ENCODE measurements around the gene ATP6V0C.
A peak's percentile ranks its signal among the peaks of the same experiment; 100 is the strongest.

ATP6V0C gene

DNA sequence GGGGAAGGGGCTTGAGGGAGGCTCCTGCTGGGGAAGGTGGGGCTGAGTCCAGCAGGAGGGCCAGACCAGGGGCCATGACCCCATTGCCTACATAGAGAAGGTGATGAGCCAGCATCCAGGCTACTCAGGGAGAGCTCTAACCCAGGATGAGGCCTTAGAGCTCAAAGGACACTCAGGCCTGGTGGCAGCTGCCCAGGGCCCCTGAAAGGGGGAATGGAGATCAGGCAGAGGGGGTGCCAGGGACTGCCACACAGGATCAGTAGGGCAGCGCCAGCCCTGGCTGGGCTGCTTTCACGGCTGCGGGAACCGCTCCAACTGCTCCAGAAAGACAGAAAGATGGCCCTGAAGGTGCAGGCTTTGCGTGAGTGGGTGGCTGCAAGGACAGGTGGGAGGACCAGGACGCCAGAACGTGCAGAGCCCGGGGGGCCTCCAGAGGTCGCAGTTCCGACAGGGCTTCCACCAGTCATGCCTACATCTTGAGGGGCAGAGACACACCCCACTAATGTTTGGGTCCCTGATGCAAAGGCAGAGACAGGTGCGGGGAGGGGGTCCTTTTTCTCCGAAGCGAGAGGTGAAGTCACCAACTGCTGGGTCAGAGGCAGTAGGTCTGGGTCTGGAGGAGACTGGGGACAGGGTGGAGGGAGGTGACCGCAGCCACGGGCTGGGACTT is 882 bp upstream of the ATP6V0C start:
- peak; percentile 52 for DNase-seq

DNA sequence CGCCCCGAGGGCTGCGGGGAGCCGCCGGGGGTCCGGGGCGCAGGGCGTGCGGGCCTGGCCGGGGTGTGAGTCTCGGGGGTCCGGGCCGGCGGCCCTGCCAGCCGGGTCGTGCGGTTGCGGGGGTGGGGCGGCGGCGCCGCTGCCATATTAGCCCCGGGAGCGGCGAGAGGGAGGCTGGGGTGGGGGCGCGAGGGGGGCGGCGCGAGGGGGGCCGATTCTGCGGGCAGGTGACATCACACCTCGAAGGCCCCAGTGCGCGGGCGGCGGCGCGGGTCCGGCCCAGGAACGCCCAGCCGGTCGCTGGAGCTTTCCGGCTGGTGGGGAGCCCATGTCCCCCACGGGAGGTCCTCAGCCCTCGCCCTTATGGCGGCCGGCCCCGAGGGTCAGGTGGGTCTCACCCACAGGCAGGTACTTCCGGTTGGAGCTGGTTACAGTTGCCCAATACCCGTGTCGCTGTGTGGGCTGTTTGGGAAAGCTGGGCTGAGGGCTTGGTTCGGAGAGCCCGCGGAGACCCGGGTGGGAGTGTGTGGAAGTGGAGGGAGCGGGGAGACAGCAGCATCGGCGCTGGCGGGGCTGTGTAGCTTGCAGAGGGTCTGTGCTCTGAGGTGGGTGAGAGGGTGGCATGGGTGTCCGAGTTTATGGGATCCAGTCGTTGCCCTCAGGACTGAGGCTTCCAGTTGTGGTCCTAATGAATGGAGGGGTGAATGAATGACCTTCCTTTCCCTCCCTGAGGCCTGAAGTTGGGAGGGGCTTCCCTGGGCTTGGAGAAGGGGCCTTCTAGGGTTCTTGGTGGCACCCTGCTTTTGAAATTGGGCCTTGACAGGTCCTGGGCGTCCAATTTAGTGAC is 804 bp downstream of the ATP6V0C start:
- DNase-seq = peak; percentile 60

DNA sequence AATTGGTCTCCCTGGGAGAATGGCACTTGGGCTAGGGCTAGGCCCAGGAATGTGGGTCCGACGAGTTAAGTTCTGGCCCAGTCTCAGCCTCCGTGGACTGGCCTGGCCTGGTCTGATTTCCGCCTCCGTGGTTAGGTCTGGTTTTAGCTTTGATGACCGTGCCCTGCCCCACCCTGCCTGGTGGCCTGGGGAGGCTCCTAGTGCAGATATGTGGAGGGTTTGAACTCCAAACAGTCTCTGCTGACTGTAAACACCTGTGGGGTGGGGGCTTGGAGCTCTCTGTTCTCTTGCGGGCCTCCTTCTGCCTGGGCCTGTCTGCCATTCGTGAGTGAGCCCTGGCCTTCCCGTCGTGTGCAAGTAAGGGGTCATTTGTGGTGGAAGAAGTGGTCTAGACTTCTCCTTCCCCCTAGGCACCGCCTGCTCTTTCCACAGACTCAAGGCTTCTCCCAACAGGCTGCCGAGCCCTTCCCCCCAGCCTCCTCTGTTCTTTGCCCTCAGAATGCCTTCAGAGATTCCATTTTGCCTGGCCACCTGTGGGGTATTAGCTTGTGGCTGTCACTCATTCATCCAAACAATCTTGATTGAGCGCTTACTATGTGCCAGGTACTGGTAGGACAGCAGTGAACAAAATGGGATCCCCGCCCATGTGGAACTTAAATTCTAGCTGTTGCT is 1.6 kb downstream of the ATP6V0C start:
- no peak for DNase-seq

- no peak for DNase-seq
These were observed 2.9 kb downstream of the ATP6V0C start for GRCh38 chr16:2516391-2517240.

DNA sequence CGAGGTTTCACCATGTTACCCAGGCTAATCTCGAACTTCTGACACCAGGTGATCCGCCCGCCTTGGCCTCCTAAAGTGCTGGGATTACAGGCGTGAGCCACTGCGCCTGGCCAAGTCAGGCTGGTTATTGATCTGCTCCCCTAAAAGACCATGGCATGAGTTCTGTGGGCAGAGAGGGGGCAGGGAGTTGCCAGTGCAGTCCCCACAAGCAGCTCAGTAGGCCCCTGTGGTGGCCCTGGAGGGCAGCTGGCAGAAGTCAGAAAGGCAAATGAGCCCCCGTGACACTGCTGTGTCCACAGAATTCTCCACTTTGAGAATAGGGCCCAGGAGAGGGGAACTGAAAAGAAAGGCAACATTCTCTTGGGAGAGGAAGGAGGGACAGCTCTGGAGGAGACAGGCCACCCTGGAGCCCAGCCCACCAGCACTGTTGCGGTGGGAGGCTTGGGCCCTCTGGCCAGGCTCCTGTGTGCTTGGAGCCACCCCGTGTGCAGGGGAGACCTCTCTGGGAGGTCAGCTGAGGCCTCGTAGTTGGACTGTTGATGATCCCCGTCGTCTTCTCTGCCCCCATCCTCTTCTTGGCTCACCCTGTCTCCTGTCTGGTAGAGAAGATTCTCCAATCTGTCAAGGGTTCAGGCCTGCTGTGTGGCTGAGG is 4.3 kb downstream of the ATP6V0C start:
- DNase-seq = no peak

GRCh38 chr16:2518823-2519710 is 5.3 kb downstream of the ATP6V0C start:
- no peak for DNase-seq

GRCh38 chr16:2519711-2520080 is 5.9 kb downstream of the ATP6V0C start:
- no peak for DNase-seq

GRCh38 chr16:2520097-2520783 is 6.5 kb downstream of the ATP6V0C start, which contains the start of gene AMDHD2:
Gene AMDHD2, plus strand, starts transcription at chr16:2520371. Its CDS starts 88 bp downstream, at chr16:2520459.
- peak; percentile 91 for DNase-seq

GRCh38 chr16:2520784-2521531 is 7.2 kb downstream of the ATP6V0C start:
- DNase-seq = peak; percentile 86

DNA sequence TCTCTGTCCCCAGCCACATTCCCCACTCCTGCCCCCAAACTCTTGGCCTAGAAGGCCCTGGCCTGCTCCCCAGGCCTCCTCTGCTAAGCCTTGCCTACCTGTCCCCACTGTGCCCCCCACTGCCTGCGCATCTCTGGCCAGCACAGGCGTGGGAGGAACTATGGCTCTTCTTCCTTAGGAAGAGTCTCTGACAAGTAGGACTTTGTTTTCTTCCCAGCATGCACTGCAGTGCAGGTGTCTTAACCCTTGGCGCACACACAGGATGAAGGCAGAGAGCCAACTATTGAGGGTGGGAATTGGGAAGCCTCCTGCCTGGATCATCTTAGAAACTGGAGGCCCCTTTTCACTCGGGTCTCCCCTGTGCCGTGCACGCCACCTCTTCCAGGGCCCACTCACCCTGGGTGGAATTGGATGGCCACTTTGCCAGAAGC is 10.1 kb downstream of the ATP6V0C start:
- DNase-seq = no peak

DNA sequence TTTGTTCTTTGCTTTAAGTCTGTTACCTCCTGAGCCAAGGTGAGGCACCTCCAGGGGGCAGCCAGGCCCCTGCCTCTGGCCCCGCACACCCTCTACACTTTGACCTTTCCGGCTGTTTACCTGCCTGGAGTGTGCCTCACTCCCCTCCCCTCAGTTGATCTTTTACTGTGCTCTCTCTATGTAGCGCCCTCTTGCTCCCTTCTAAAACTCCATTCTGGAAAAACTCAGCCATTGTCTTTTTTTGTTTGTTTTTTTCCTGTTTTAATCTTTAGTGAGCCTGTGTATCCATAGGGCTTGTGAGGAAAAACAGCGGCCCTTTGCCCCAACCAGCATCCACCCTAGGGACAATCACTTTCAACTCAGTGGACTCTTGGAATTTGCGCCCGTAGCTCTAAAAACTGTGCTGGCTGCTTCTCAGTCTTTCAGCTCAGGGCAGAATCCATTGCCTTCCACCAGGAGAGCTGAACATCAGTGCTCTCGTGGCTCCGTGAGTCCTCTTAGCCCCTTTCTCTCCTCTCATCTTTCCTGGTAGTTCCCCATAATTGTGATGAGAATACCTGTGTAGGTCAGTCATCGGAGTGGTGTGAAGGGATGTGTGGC is 10.7 kb downstream of the ATP6V0C start:
- no peak for DNase-seq

DNA sequence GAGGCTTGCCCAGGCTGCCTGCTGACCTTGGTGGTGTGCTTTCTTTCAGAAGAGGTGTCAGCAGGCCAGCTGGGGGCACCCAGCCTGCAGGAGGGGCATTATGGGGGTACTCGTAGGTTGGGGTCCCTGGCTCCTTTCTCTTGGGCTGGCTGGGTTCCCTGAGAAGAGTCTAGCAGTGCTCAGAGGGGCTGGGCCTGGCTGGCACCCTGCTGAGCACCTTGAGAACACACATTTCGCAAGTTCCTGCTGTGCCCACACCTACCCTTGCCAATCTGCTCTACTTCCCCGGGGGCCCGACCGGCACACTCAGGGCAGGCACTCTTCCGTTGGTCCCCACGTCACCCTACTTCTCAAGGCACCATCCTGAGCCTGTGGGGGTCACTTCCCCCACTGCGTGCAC is 12.4 kb downstream of the ATP6V0C start:
- DNase-seq = no peak

- no peak for DNase-seq
These were observed 13.5 kb downstream of the ATP6V0C start for GRCh38 chr16:2527071-2527783.

DNA sequence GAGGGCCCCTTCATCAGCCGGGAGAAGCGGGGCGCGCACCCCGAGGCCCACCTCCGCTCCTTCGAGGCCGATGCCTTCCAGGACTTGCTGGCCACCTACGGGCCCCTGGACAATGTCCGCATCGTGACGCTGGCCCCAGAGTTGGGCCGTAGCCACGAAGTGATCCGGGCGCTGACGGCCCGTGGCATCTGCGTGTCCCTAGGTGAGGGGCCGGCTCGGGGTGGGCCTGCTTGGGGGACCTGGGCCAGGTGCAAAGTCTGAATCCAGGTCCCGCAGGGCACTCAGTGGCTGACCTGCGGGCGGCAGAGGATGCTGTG is 14.0 kb downstream of the ATP6V0C start:
- DNase-seq = no peak

GRCh38 chr16:2528161-2529060 is 14.7 kb downstream of the ATP6V0C start:
- no peak for DNase-seq

- no peak for DNase-seq
These were observed 15.5 kb downstream of the ATP6V0C start for GRCh38 chr16:2529061-2529931.
